NT2/D1 (cell line): Measurements from ENCODE around the gene DELE1.
A peak's percentile ranks its signal among the peaks of the same experiment; 100 is the strongest.
"Not testable (repeated sequence)": the region's sequence is repeated elsewhere in the genome, so short reads cannot be mapped to it uniquely, and the experiment has no call there.

Experiments used
- DNase-seq: peaks from one replicate; pipeline ENCODE4 v3.0.0-alpha.2; 2011; ENCODE audit warnings: low read depth, low spot score
- H3K27me3 ChIP-seq: 2 replicates; pipeline ENCODE4 v1.6.0; 2011; ENCODE audit warnings: mild to moderate bottlenecking; ENCODE audit not compliant: insufficient read length, insufficient read depth
- H3K36me3 ChIP-seq: 2 replicates; pipeline ENCODE4 v1.6.1; 2011; ENCODE audit warnings: mild to moderate bottlenecking, low read length, mixed read lengths; ENCODE audit not compliant: insufficient read depth, insufficient read length
- H3K4me1 ChIP-seq: 2 replicates; pipeline ENCODE4 v1.5.1; 2011; ENCODE audit not compliant: insufficient read depth, insufficient read length
- H3K4me3 ChIP-seq: 2 replicates; pipeline ENCODE4 v1.5.1; 2011; ENCODE audit warnings: low read depth; ENCODE audit not compliant: insufficient read length
- H3K9ac ChIP-seq: 2 replicates; pipeline ENCODE4 v1.6.0; 2011; ENCODE audit warnings: low read depth; ENCODE audit not compliant: insufficient read length
- H3K9me3 ChIP-seq: 2 replicates; pipeline ENCODE4 v1.5.1; 2011; ENCODE audit warnings: mild to moderate bottlenecking, low read length; ENCODE audit not compliant: insufficient read depth
- SUZ12 ChIP-seq: IDR thresholded peaks from 2 replicates; pipeline ENCODE4 v1.6.1; 2011; ENCODE audit not compliant: insufficient read length, insufficient read depth; ENCODE audit errors: extremely low read depth
- YY1 ChIP-seq: IDR thresholded peaks from 2 replicates; pipeline ENCODE4 v1.6.1; 2011; ENCODE audit not compliant: insufficient read length, insufficient read depth
- ZNF274 ChIP-seq: IDR thresholded peaks from 2 replicates; pipeline ENCODE4 v1.6.1; 2011; ENCODE audit warnings: mild to moderate bottlenecking, low read depth, low read length

DELE1 gene

DNA sequence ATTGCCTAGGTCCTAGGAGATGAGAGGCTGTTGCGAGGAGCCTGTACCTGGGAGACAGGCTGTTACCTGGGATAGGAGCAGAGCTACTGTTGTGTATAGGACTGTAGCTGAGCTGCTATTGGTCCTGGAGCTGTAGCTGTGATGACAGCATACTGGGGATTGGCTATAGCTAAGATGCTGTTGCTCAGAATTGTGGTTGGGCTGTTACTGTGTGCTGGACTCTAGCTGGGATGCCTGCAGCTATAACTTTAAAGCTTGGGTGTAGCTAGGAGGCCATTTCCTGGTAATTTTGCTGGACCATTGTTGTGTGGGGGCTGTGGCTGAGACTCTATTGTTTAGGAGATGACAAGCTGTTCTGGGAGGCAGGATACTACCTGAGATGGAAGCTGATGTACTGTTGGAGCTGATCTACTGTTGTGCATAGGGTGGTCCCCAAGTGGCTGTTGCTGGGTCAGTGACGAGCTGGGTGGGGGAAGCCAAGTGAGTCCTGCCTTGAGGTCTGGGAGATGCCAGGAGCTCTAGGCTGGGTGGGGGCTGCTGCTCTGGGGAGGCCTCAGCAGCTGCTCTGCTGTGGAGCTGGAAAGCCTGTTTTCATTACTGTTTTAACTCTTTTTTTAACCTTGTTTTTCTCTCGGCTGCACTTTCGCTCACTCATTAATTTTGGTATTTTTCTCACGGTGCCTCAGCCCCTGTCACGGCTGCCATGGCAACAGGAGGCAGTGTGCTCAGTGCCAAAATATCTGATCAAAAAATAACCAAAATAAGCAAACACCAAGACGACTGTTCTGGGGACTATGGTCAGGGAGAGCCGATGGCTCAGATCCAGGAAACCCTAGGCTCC is 42.5 kb upstream of the DELE1 start:
- TF ChIP-seq ZNF274 (no peak), SUZ12 (no peak), YY1 (no peak)
- no peaks in the 10 kb centered on the region for H3K36me3 ChIP-seq
- peak overlapping the region; percentile 74 for H3K9ac ChIP-seq
- H3K27me3 ChIP-seq = peaks cover 28% of the 10 kb centered on the region
- H3K4me3 ChIP-seq = peak overlapping the region; percentile 9
- DNase-seq = no peak
- peaks cover 24% of the 10 kb centered on the region for H3K4me1 ChIP-seq
- H3K9me3 ChIP-seq = no peaks in the 10 kb centered on the region

DNA sequence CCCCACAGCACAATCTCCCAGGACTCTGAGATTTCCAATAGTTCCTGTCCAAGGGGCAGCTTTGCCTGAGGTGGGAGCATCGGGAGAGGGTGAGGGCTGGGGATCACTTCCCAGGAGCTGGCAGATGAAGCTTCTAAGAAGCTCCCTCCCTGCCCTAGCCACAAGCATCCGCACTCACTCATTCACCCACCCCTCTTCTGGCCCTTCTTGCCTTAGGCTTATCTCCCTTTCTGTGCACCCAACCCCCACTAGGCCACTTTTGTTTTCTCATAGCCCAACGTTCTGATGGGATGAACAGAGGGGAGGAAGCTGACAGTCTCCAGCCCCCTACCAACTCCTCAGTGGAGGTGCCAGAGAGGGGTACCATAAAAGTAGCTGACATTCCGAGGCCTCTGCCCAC is 41.8 kb upstream of the DELE1 start:
- TF ChIP-seq SUZ12 = no peak
- no peak for TF ChIP-seq YY1
- no peak for TF ChIP-seq ZNF274
- H3K4me1 ChIP-seq = peaks cover 24% of the 10 kb centered on the region
- no peaks in the 10 kb centered on the region for H3K36me3 ChIP-seq
- no peaks in the 10 kb centered on the region for H3K9me3 ChIP-seq
- peaks cover 23% of the 10 kb centered on the region for H3K27me3 ChIP-seq
- H3K9ac ChIP-seq = peak overlapping the region; percentile 74
- DNase-seq = no peak
- peak overlapping the region; percentile 9 for H3K4me3 ChIP-seq

DNA sequence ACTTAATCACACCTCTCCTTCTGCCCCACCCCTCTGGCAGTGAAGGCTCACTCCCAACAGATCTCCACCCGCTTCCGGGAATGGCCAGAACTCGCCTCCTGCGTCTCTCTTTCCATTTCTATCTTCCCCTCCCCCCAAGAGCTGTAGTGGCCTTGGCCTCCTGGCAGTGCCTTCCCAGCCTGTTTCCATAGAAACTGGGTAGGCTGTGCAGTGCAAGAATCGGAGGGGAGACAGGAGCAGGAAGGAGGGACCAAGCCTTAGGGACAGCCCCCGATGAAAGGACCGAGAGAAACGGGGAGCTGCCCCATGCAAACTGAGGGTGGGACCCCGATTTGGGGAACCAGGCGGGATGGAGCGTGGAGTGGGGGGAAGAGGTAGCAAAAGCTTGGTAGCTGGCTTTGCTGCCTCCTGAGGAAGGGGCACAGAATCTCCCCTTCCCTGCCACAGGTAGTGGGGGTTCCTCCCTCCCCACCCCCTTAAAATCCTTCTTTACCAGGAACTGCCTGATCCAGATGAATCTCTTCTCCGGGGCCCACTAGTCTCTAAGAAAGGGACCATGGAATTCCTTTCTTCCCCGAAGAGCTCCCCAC is 41.0 kb upstream of the DELE1 start:
- Histone ChIP-seq H3K36me3 (no peaks in the 10 kb centered on the region), H3K9me3 (no peaks in the 10 kb centered on the region), H3K27me3 (peaks cover 15% of the 10 kb centered on the region), H3K4me3 (peak overlapping the region; percentile 43), H3K9ac (peak overlapping the region; percentile 74), H3K4me1 (peaks cover 24% of the 10 kb centered on the region)
- DNase-seq = no peak
- TF ChIP-seq YY1 = no peak
- no peak for TF ChIP-seq SUZ12
- no peak for TF ChIP-seq ZNF274

DNA sequence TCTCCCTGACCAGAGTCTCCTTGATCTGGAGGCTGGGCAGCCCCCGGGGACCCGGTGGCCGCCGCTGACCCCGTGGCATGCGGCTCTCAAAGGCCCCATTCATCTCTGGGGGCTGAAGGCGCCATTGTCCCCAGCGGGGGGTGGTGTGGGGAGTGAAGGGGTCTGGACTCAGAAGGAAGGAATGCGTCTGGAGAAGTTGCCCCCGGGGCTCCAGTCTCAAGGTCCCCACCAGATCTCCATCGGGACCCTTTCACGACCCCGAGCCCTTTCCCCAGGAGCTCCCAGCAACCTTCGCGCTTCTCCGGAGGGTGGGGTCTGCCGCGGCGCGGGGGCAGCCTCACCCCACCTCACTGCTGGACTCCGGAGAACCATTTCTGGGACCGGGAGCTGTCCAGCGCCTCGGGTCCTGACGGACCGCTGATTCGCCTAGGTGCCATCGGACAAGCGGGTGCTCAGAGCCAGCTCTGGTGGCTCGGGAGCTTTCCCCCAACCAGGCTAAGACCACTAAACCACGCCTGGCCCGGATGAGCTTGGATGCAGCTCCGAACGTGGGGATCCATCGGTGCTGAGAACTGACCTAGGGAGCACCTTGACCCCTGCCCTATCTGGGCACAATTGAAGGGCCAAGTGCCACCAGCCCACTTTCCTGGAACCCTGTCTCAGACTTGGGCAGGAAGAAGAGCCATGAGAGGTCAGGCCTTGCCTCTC is 40.3 kb upstream of the DELE1 start:
- Histone ChIP-seq H3K27me3 (peaks cover 15% of the 10 kb centered on the region), H3K4me1 (peaks cover 24% of the 10 kb centered on the region), H3K9me3 (no peaks in the 10 kb centered on the region), H3K9ac (peak overlapping the region; percentile 29), H3K4me3 (peak overlapping the region; percentile 43), H3K36me3 (no peaks in the 10 kb centered on the region)
- DNase-seq = peak; percentile 71
- TF ChIP-seq ZNF274 = no peak
- TF ChIP-seq SUZ12 = no peak
- TF ChIP-seq YY1 = no peak

DNA sequence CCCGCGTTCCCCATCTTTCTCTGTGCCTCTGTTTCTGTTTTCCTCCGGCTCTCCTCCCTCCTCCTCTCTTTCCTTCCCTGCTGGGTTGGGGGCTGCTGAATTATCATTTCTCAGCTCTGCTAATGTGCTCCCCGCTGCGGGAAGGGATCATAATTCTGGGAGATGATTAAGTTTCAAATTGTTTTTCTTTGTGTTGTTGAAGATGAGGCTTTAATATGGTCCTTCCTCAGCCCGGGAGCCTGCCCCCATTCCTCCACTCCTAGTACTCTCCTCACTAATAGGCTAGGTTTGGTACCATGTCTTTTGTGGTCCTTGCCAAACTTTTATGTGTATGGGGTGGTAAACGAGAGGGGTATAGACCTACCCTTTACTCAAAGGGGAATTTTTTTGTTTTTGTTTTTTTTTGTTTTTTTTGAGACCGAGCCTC is 39.8 kb upstream of the DELE1 start:
- Histone ChIP-seq H3K27me3 (peaks cover 15% of the 10 kb centered on the region), H3K4me3 (peak overlapping the region; percentile 43), H3K9me3 (no peaks in the 10 kb centered on the region), H3K4me1 (peaks cover 24% of the 10 kb centered on the region), H3K36me3 (no peaks in the 10 kb centered on the region), H3K9ac (peak overlapping the region; percentile 29)
- TF ChIP-seq ZNF274 = no peak
- no peak for TF ChIP-seq SUZ12
- no peak for TF ChIP-seq YY1
- DNase-seq = no peak

DNA sequence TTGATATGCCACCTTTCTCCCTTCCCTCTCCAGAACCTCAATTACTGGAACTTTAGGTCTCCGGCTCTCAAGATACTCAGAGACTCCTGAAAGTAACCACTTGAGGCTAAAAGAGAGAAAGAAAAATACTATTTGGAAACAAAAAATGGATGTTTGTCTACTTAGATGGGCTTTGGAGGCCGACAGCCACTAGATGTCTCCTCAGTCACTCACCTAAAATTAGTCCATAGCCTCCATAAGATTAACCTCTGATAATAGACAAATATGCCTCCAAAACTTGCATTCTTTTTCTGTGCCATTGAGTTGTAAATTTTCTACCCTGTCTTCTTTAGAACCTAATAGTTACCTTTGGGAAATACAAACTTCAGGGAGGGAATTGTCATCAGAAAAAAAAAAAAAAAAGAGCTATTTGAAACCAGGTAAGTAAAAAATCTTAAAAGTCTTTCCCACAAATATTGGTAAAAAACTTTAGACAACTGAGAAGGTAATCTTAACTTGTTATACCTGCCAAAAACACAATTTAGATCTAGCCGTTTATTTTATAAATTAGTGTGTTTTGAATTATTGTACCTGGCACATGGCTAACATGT is 34.3 kb upstream of the DELE1 start:
- DNase-seq = no peak
- Histone ChIP-seq H3K36me3 (no peaks in the 10 kb centered on the region), H3K9me3 (no peaks in the 10 kb centered on the region), H3K4me3 (no peak overlapping the region), H3K4me1 (no peaks in the 10 kb centered on the region), H3K9ac (no peak overlapping the region), H3K27me3 (no peaks in the 10 kb centered on the region)
- TF ChIP-seq SUZ12 (no peak), ZNF274 (no peak), YY1 (no peak)

DNA sequence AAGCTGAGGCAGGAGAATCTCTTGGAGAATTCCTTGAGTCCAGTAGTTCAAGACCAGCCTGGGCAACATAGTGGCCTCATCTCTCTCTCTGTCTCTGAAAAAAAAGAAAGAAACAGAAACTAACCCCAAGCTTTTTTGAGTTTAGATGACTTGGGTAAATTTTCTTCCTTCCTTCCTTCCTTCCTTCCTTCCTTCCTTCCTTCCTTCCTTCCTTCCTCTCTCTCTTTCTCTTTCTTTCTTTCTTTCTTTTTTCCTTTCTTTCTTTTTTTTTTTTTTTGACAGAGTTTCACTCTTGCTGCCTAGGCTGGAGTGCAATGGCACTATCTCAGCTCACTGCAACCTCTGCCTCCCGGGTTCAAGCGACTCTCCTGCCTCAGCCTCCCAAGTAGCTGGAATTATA is 33.2 kb upstream of the DELE1 start:
- not testable (repeated sequence) for H3K9me3 ChIP-seq, DNase-seq, H3K4me1 ChIP-seq, H3K9ac ChIP-seq, H3K27me3 ChIP-seq, H3K36me3 ChIP-seq, H3K4me3 ChIP-seq
